HL-60 (cell line): ENCODE data around the gene MAP3K4.

ENCODE experiments used
- CTCF ChIP-seq: IDR thresholded peaks from one replicate; pipeline ENCODE4 v1.5.1; 2011; ENCODE audit warnings: low read length, control low read depth, inconsistent platforms; ENCODE audit not compliant: insufficient read depth
- POLR2AphosphoS5 ChIP-seq: IDR thresholded peaks from 2 replicates; pipeline ENCODE4 v1.6.1; 2012; ENCODE audit warnings: low read depth
- REST ChIP-seq: IDR thresholded peaks from 2 replicates; pipeline ENCODE4 v1.6.1; 2012; ENCODE audit warnings: low read depth; ENCODE audit not compliant: insufficient replicate concordance
- SPI1 ChIP-seq: IDR thresholded peaks from 2 replicates; pipeline ENCODE4 v1.6.1; 2012; ENCODE audit warnings: low read depth, mild to moderate bottlenecking, borderline replicate concordance

GRCh38 chr6:161139766-161140553 lies 148.4 kb downstream of the MAP3K4 start:
- TF ChIP-seq CTCF: no peak
- TF ChIP-seq REST: no peak
- no peak for TF ChIP-seq POLR2AphosphoS5
- no peak for TF ChIP-seq SPI1
